Panc1 (cell line): Measurements from ENCODE around the gene IRF8. TPM values are rescaled to one million over a fixed set of nuclear protein-coding genes. Genes with fewer than 3 reads are reported as not detected.

Source experiments
- ATAC-seq: fragments of 200-7000 bp; cut with Tn5 transposase; 2 replicates; pipeline ENCODE4 v1.9.1; 2020; ENCODE audit warnings: mild to moderate bottlenecking, moderate library complexity
- BruUV-seq: library from RNA; stranded (reverse); fragments of 400-500 nt; replicated peaks from 2 replicates; lab custom pipeline; 2021; lab: Mats Ljungman, UMichigan
- CTCF ChIA-PET: fragments of 300-600 bp; sonication (Branson Sonifier 250); formaldehyde crosslinking; loops from one replicate; lab custom pipeline; 2022; ENCODE audit warnings: antibody characterized with exemption; lab: Charles Lee
- POLR2A ChIA-PET: fragments of 300-600 bp; sonication (Branson Sonifier 250); formaldehyde crosslinking; loops from one replicate; lab custom pipeline; 2022; ENCODE audit warnings: antibody characterized with exemption; lab: Charles Lee
- DNase-seq: peaks from one replicate; pipeline ENCODE4 v3.0.0-alpha.2; 2010; ENCODE audit warnings: low read depth, low spot score
- H3K27ac ChIP-seq: 2 replicates; pipeline ENCODE4 v1.5.1; 2011; ENCODE audit warnings: mild to moderate bottlenecking, low read length, inconsistent platforms
- H3K27me3 ChIP-seq: fragments of 200-500 bp; sonication (Bioruptor generic); 2 replicates; pipeline ENCODE4 v1.6.0; 2014; ENCODE audit warnings: low read length, inconsistent platforms; ENCODE audit not compliant: control insufficient read depth, insufficient read depth
- H3K36me3 ChIP-seq: fragments of 200-500 bp; sonication (Bioruptor generic); 2 replicates; pipeline ENCODE4 v1.5.1; 2014; ENCODE audit warnings: inconsistent platforms, mild to moderate bottlenecking, low read length, moderate library complexity; ENCODE audit not compliant: control insufficient read depth, insufficient read depth
- H3K4me1 ChIP-seq: 2 replicates; pipeline ENCODE4 v1.5.1; 2011; ENCODE audit warnings: inconsistent platforms, mild to moderate bottlenecking, low read length, moderate library complexity; ENCODE audit not compliant: control insufficient read depth, insufficient read depth
- H3K4me3 ChIP-seq, 2 experiments: 2 replicates each; pipeline ENCODE4 v1.5.1; 2011 to 2012; ENCODE audit warnings: low read depth in 2 of 2, low read length in 2 of 2, mild to moderate bottlenecking in 2 of 2, inconsistent platforms in 1 of 2, moderate library complexity in 1 of 2
- H3K9me3 ChIP-seq: fragments of 200-500 bp; sonication (Bioruptor generic); 2 replicates; pipeline ENCODE4 v1.5.1; 2014; ENCODE audit warnings: low read depth, mild to moderate bottlenecking, inconsistent platforms, low read length, moderate library complexity; ENCODE audit not compliant: control insufficient read depth, insufficient read depth
- POLR2AphosphoS5 ChIP-seq: IDR thresholded peaks from 2 replicates; pipeline ENCODE4 v1.6.1; 2012; ENCODE audit warnings: mild to moderate bottlenecking, low read depth, low read length, moderate library complexity
- SIN3A ChIP-seq: IDR thresholded peaks from 2 replicates; pipeline ENCODE4 v1.6.1; 2012; ENCODE audit warnings: low read depth, mild to moderate bottlenecking, low read length, moderate library complexity, borderline replicate concordance; ENCODE audit not compliant: insufficient read depth
- TCF7L2 ChIP-seq: IDR thresholded peaks from 2 replicates; pipeline ENCODE4 v1.6.1; 2011; ENCODE audit warnings: mild to moderate bottlenecking, low read depth, low read length, inconsistent platforms
- in situ Hi-C: cut with HindIII; loops from 2 replicates; pipeline ENCODE4 v1.10.0; 2016; ENCODE audit warnings: low sequenced_read_pairs, low pct_unique_long_range_greater_than_20kb
- intact Hi-C: fragments of 100-400 bp; cut with micrococcal nuclease; formaldehyde crosslinking; loops from one replicate; pipeline ENCODE4 v1.10.0; 2022; ENCODE audit not compliant: unreplicated experiment
- total RNA-seq: library from RNA; stranded (reverse); gene quantifications from one replicate; pipeline ENCODE4 v1.2.1, GENCODE V29; 2021; ENCODE audit not compliant: unreplicated experiment
- TF ChIP-seq, protein P1 (sequence below): fragments of 450-650 bp; IDR thresholded peaks from 2 replicates; pipeline ENCODE4 v1.5.1; 2017; ENCODE audit warnings: mild to moderate bottlenecking
- TF ChIP-seq, protein P2 (sequence below), 2 experiments: IDR thresholded peaks; 2 replicates each; pipeline ENCODE4 v1.6.1; 2011 to 2012; ENCODE audit warnings: low read depth in 2 of 2, control low read depth in 1 of 2, low read length in 1 of 2, mild to moderate bottlenecking in 1 of 2, moderate library complexity in 1 of 2; ENCODE audit not compliant: insufficient read depth in 1 of 2

IRF8 gene
- total RNA-seq, 1 experiment from 2014 or later, result 0.62 TPM

- ChIA-PET CTCF (no interaction called here), POLR2A (no interaction called here)
- TF ChIP-seq, protein P1, sequence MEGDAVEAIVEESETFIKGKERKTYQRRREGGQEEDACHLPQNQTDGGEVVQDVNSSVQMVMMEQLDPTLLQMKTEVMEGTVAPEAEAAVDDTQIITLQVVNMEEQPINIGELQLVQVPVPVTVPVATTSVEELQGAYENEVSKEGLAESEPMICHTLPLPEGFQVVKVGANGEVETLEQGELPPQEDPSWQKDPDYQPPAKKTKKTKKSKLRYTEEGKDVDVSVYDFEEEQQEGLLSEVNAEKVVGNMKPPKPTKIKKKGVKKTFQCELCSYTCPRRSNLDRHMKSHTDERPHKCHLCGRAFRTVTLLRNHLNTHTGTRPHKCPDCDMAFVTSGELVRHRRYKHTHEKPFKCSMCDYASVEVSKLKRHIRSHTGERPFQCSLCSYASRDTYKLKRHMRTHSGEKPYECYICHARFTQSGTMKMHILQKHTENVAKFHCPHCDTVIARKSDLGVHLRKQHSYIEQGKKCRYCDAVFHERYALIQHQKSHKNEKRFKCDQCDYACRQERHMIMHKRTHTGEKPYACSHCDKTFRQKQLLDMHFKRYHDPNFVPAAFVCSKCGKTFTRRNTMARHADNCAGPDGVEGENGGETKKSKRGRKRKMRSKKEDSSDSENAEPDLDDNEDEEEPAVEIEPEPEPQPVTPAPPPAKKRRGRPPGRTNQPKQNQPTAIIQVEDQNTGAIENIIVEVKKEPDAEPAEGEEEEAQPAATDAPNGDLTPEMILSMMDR, result no peak
- no peak for TF ChIP-seq TCF7L2
- no peak for TF ChIP-seq POLR2AphosphoS5
- no peak for TF ChIP-seq SIN3A
- TF ChIP-seq, protein P2, sequence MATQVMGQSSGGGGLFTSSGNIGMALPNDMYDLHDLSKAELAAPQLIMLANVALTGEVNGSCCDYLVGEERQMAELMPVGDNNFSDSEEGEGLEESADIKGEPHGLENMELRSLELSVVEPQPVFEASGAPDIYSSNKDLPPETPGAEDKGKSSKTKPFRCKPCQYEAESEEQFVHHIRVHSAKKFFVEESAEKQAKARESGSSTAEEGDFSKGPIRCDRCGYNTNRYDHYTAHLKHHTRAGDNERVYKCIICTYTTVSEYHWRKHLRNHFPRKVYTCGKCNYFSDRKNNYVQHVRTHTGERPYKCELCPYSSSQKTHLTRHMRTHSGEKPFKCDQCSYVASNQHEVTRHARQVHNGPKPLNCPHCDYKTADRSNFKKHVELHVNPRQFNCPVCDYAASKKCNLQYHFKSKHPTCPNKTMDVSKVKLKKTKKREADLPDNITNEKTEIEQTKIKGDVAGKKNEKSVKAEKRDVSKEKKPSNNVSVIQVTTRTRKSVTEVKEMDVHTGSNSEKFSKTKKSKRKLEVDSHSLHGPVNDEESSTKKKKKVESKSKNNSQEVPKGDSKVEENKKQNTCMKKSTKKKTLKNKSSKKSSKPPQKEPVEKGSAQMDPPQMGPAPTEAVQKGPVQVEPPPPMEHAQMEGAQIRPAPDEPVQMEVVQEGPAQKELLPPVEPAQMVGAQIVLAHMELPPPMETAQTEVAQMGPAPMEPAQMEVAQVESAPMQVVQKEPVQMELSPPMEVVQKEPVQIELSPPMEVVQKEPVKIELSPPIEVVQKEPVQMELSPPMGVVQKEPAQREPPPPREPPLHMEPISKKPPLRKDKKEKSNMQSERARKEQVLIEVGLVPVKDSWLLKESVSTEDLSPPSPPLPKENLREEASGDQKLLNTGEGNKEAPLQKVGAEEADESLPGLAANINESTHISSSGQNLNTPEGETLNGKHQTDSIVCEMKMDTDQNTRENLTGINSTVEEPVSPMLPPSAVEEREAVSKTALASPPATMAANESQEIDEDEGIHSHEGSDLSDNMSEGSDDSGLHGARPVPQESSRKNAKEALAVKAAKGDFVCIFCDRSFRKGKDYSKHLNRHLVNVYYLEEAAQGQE (IDR thresholded peaks at IDR 0.05; ENCODE audit: insufficient read depth in 1 of 2, low read depth in 2 of 2, low read length in 1 of 2), result no peak
- ATAC-seq (no peak), DNase-seq (no peak)
- in situ Hi-C loops, result no loop called here
- Histone ChIP-seq H3K36me3 (no peaks in the 10 kb centered on the region), H3K27me3 (peaks cover 2% of the 10 kb centered on the region; the same call in 1 of the 2 replicates), H3K27ac (no peak overlapping the region), H3K4me1 (no peaks in the 10 kb centered on the region), H3K9me3 (no peaks in the 10 kb centered on the region), H3K4me3 (no peak overlapping the region)
- intact Hi-C loops, result no loop called here
- no TSS peak for BruUV-seq
Observed at GRCh38 chr16:85869206-85869605, 29.8 kb upstream of the IRF8 start.

GRCh38 chr16:85869785-85870558 is 29.0 kb upstream of the IRF8 start:
- Histone ChIP-seq H3K4me1 (no peaks in the 10 kb centered on the region), H3K4me3 (no peak overlapping the region), H3K27me3 (peaks cover 2% of the 10 kb centered on the region; the same call in 1 of the 2 replicates), H3K36me3 (no peaks in the 10 kb centered on the region), H3K27ac (no peak overlapping the region), H3K9me3 (no peaks in the 10 kb centered on the region)
- in situ Hi-C loops, result no loop called here
- ATAC-seq (no peak), DNase-seq (no peak)
- POLR2A ChIA-PET, result no interaction called here
- intact Hi-C loops, result no loop called here
- BruUV-seq, result no TSS peak
- TF ChIP-seq POLR2AphosphoS5, result no peak
- TF ChIP-seq, protein P2 (IDR thresholded peaks at IDR 0.05; ENCODE audit: insufficient read depth in 1 of 2, low read depth in 2 of 2, low read length in 1 of 2), result no peak
- TF ChIP-seq, protein P1, result no peak
- TF ChIP-seq SIN3A, result no peak
- TF ChIP-seq TCF7L2, result no peak
- CTCF ChIA-PET, result interaction anchor here (0.5 to 1.0 kb wide), 2 partner anchors 13 to 232 kb away, joined by 3 to 4 read pairs; no protein-coding TSS in a partner anchor
